Hematopoietic multipotent progenitor cell treated with erythropoietin and hydrocortisone succinate and interleukin-3 and kit ligand, for 4 days (in vitro differentiated cells): ENCODE measurements around the gene CARD10.

Experiments used
- DNase-seq: peaks from one replicate; pipeline ENCODE4 v3.0.0-alpha.2; 2015

The CARD10 gene

DNA sequence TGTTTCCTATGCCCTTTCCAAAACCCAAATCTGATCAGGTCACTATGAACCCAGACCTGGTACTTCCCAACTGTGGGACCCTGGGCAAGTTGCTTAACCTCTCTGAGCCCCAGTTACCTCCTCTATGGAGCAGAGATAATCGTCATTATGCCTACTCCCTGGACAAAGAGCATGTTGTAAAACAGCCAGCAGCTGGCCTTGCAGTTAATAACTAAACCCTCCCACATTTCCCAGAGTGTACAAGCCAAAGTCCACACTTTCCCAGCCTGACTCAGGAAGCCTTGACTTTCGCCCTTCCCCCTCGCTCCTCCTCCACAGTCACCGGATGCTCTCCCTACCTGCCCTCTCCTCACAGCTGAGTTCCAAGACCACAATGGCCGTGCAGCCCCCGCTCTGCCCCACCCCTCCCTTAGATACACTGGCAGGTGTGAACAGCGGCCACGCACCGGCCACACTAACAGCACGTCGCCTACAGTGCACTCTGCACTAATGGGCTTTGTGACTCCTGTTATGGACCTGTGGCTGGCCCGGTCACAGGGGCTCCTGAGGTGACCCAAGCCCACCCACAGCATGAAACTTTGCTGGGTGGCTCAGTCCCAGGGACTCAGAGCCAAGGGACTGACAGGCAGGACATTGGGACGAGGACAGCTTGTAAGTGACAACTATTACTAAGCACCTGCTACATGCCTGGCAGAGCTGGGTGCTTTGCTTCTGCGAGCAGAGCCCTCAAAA, 17.4 kb downstream of the CARD10 start:
- no peak for DNase-seq

DNA sequence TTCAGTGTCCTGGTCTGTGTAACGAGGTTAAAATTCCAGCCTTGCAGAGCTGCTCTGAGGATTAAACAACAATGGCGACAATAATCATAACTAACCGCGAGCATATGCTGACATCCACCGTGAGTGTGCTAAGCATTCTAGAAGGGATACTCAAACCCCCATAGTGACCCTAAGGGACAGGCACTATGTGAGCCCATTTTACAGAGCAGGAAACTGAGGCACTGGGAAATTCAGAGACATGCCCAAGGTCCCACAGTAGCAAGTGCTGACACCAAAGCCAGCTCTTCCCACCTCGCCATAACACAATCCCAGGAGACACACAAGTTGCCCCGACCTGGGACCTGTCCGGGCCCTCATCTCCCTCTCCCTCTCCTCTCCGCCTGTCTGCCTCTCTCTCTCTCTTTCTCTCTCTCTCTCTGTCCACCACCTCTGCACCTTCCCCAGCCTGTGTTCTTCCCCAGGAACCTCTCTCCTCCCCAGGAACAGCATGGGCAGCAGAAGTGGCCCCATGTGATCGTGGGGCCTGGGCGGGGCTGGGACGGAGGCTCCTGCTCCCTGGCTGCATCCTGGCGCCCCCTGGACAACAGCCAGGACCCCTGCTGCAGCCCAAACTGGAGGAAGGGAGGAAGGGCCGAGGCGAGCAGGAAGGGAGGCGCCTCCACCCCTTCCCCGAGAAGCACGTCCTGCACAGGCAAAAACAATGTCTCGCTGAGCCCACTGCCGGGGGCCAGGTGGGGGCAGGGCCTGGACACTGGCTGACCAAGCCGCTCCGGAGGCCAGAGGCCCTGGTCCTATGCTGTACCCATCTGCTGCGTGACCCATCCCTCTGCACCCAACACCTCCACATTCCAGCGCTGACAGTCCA, 18.2 kb downstream of the CARD10 start:
- DNase-seq, result no peak

DNA sequence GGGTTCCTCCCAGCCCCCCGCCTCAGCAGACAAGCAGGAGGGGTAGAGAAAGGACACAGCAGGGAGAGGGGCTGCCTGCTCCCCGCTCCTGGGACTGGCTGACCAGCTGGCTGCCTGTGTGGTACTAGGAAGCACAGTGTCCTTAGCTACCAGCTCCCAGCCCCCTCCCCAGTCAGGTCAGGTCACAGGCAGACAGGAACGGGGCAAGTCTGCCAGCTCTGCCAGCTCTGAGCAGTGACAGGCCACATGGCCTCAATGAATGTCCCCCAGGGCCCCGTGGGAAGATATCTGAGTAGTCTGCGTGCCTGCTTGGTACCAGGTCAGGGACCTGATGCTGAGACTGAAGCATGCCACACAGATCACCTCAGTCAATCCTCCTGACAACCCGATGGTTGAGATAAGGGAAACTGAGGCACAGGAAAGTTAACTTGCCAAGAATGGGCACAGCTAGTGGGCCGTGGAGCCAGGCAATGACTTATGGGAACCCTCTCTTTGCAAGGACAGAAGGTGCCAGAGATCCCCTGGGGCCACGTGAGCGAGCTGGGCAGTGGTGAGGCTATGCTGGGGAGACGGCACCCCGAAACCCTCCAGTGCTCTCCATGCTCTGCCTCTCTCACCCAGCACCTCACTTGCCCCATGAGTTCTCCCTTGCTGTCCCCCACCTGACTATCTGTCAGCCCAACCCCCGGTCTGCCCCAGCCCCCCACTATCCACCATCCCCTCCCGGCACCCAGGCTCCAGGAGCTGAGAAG, 19.2 kb downstream of the CARD10 start:
- DNase-seq, result no peak

DNA sequence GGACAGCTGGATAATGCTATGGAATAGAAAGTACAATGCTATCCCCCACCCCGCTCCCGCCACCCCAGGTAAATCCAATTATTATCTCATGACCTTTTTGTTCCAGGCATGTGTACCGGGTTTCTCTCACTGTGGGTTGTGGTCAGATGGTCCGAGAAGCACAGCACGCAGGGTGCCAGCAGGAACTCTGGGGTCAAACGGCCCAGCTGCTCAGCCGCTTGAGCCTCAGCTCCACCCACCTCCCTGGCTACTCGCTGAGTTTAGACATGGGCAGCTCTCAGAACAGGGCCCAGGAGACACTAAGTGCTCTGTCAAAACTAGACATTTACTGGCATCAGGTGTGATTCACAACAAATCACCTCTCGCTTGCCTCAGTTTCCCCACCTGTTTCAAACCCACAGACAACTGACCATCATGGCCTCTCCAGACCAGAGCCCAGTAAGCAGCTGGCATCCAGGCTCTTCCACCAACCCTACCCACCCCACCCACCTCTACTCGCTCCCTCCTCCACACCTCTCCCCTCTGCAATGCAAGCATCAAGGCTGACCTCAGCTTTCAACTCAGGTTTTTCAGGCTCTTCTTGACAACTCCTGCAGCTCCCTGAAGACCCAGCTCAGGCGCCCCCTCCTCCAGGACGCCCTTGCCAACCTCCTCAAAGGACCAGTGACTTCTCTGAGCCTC, 20.0 kb downstream of the CARD10 start:
- no peak for DNase-seq

DNA sequence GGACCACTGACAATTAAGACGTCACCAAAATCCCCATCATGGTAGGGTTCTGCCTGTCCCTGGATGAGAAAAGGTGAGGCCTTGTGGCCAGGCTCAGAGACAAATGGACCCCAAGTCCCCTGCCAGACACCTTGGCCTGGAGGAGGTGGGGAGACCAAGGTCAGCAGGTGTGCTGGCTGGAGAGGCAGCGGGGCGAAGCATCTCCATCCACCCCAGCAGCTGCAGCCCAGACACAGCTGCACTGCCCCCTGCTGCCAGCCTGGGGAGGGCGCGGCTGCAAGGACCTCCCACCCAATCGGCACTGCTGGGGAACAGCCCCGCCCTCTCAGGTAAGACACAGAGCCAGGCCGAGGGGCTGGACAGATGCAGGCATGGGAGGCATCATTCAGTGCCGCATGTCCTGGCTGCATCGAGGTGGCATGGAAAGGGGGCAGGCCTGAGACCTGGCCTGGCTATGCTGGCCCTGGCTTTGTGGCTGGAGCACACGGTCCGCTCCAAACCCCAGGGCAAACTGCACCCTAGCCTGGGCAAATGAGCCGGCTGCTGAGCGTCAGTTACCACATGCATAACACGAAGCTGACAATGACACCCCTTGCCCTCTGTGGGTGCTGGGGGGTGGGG, 20.8 kb downstream of the CARD10 start:
- DNase-seq, result peak; percentile 78

DNA sequence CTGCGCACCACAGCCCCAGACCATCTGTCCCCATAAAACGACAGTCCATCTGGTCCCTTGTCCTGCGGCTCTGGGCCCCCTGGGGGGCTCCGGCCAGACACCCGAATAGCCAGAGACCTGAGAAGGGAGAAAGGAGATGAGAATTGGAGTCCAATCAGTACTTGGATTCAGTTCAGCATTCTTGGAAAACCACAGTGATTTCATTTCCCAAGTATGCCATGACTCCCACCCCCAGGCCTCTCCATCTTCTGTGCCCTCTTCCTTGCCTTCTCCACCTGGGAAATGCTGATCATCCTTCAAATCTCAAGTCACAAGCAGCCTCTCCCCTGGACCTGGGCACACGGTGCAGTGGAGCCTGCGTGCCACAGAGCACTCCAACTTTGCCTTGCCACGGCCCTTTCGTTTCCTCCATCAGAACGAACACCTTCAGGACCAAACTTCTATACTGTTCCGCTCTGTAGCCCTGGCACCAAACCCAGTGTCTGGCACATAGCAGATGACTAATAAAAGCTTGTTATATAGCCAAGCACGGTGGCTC, 22.1 kb downstream of the CARD10 start:
- no peak for DNase-seq

DNA sequence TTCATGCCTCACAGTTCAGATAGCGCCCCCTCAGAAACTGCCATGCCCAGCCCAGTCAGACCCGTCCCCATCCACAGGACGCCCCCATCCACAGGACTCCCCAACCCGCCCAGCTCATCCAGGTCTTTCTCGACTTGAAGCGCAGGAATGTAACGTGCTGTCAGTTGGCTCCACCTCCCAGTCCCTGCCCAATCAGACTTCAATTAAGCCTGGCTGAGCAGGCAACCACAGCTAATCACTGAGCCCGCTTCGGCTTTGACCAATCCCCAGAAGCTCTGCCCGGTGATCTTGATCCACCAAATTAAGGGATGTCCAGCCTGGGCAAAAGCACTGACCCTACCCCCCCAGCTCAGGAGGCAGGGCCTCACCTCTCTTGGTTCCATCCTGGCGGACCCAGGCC, 22.6 kb downstream of the CARD10 start:
- no peak for DNase-seq

DNA sequence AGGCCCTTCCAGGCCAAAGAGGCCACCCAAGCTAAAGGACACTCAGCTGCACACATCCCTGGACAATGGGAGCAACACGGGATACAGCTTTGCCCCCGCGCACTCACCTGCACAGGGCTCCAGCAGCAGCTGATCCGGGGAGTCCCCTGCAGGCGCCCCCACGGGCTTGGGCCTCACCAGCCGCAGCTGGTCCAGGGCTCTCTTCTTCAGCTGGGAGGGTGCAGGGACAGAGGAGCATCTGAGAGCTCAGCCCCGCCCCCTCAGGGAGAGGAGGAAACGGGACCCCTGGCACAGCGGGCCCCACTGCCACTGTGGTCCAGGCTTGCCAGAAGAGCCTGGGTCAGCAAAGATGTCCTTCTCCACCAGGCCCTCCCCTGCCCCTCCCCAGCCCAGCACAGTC, 25.2 kb downstream of the CARD10 start:
- DNase-seq, result no peak

DNA sequence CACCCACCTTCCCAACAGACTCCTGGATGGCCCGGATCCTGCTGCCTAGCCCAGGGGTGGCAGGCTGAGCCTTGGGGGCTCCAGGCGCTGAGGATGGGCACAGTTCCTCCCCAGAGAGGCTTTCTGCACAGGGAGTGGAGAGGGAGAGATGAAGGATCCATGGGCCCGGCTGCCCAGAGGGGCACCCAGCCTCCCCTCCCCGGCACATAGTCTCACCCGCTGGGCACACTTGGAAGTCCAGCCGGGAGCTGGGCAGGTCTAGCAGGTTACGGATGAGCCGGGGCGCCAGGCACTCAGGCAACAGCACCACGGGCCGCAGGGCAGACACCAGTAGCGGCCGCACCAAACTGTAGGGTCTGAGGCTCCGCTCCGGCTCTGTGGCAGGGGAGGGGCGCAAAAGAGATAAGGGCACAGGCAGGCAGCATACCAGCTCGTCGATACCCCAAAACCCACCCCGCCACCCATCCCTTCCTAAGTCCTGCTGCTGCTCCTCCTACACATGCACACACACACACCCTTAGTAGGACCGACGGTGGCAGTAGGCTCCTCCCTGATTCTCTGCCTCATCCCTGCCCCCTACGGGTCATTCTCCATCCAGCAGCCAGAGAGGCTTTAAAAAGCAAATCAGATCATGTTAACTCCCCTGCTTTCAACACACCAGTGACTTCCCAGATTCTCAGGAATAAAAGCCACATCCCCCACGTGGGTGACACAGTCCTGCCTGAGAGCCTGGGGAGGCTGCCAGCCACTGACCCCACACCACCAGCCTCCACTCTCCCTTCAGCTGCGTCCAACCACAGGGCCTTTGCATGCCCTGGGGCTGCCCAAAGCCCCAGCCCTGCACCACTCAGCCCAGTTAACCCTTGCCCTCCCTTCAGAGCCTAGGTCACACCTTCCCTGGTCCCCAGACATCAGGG, 26.5 kb downstream of the CARD10 start:
- peak; percentile 82 for DNase-seq

DNA sequence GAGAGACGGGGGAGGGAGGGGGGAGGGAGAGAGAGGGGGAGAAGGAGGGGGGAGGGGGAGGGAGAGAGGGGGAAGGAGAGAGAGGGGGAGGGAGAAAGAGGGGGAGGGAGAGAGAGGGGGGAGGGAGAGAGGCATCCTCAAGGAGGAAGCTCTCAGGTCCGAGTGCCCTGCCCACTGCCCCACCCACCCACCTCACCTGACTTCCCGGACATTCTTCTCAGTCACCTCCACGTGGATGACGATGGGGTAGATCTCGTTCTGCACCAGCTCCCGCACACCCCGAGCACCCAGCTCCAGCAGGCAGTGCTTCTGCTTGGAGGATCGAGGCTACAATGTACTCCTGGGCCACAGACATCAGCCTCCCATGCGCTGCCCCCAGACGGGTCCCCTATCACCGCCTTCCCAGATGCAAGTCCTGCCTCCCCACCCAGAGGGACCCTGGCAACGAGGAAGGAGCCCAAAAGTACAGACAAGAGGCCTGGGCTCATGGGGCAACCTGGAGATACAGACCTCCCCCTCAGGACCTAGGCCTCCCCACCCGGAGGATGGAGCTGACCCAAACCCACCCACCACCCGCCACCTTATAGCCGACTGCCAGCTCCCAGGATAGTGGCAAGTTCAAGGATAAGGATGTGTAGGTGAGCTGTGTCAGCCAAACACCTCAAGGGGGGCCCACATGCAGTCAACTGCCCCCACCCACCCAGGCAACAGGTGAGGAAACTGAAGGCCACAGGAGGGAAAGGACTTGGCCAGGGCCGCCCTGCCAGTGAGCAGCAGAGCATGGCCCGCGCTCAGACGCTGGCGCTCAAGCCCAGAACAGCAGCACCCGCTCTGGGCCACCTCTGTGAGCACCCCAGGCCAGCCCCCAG, 27.4 kb downstream of the CARD10 start:
- DNase-seq, result no peak

DNA sequence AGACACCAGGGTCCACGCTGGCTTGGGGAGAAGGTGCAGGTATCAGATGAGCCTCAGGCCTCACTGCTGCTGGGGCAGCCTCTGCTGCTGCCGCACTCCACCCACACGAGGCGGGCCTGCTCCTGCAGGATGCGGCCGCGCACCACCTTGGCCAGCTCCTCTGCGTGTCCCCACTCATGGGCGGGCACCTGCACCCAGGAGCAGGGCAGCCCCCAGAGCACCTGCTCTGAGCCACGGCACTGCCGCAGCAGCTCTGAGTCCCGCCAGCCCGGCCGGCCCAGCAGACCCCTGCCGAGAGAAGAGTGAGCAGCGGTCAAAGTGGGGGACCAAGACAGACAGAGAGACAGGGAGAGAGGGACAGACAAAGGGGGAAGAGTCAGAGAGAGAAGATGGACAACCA, 28.1 kb downstream of the CARD10 start:
- no peak for DNase-seq

DNA sequence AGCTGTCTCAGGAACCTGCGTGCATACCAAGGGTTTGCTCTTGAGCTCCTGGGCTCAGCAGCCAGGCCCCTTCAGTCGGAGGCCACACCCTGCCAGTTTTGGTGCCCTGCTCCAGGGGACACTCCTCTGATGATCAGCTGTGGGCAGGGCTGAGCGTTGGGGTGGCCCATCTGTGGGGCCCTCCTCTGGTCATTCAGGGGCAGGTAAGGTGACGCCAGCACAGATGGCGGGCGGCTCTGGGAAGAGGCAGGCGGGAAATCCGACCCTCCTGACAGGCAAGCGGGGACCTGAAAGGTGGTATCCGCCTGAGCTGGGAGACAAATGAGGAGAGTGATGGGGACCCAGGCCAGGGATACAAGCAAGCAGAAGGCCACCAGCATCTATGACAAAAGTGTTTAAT, 29.2 kb downstream of the CARD10 start:
- DNase-seq, result no peak

DNA sequence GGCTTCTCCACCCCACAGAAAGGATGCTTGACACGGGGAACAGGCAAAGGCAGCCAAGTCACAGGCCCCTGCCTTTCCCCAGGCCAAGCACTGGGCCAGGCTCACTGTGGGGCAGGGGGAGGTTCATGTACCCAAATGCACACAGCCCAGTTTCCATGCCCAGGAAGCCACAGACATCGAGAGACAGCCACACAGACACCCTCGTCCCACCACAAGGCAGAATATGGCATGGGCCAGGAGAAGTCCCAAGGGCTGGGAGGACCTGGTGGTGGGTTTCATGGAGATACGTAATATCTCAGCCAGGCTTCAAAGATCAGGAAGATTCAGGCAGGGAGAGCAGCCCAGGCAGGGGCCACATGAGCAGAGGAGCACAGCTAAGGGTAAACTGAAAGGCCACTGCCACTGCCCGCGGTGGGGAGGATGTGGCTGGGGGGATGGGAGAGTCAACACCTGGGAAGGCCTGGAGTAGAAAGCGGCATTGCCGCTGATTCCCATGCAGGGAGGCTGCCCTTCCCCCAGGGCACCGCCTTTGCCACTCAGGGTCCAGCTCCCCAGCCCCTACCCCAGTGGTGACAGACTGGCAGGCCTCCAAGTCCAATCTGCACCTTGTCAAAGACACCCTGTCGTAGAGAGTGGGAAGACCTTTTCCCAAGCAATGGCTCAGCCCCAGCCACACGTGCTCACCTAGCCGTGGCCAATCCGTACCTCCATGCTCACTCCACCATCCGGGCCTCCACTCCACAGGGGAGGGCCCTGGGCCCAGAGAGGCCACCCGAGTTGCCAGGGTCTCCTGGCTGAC, 30.7 kb downstream of the CARD10 start:
- no peak for DNase-seq

DNA sequence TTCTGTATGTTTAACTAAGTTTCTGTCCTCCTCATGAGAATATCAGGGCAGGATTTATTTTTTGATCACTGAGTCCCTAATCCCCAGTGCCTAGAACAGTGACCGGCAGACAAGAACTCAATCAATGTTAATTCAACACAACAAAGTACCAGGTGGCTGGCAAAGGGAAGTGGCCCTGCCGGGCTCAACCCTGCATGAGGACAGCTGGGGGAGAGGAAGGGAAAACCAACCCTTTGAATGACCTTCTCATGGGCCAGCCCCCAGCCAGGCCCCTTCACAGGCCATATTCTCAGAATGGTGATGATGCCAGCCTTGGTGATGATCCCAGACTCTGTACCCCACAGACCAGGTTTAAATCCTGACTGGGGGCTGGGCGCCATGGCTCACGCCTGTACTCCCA, 31.6 kb downstream of the CARD10 start:
- DNase-seq, result no peak

DNA sequence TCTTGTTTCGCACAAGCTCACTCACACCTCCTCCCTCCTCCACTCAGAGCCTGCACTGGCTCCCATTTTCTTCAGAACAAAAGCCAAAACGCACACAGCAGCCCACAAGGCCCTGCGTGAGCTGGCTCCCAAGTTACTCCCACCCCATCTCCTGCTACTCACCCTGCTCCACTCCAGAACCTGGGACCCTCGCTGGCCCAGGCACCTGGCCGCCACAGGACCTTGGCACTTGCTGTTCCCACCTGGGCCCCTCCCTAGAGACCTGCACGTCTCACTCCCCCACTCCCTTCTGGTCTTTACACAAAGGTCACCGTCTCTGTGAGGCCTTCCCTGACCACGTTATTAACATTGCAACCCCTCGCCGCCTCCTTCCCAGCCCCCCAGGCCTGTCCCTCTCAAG, 32.1 kb downstream of the CARD10 start:
- no peak for DNase-seq

DNA sequence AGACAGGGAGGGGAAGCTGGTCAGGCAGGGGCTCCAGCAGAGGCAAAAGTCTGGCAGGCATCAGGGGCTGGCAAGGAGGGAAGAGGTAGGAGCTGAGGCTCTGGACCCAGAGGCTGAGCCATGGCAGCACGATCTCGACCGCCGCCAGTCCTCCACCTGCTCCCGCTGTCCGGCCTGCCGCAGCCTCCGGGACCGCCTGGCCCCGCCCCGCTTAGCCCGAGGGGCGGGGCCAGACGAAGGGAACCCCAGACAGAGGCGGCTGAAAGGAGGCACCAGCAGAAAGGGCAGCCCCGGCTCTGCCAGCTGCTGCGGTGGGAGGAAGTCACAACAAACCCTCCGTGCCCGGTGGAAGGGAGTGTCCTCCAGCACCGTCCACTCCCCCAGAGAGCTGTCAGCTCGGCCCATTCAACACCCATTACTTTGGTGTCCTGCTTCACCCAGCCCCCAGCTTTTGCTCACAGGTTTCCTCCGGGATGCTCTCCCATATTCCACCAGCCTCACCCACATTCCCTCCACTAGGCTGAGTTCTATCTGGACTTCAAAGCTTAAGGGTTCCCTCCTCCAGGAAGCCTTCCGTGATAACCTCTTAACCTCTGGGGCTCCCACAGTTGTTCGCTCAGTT, 32.9 kb downstream of the CARD10 start, which contains the start of gene MFNG:
Gene MFNG, minus strand, starts transcription at position 161 of the 622 bp plus-strand sequence. CDS start 207 bp downstream, outside the sequence.
- DNase-seq, result peak; percentile 96

DNA sequence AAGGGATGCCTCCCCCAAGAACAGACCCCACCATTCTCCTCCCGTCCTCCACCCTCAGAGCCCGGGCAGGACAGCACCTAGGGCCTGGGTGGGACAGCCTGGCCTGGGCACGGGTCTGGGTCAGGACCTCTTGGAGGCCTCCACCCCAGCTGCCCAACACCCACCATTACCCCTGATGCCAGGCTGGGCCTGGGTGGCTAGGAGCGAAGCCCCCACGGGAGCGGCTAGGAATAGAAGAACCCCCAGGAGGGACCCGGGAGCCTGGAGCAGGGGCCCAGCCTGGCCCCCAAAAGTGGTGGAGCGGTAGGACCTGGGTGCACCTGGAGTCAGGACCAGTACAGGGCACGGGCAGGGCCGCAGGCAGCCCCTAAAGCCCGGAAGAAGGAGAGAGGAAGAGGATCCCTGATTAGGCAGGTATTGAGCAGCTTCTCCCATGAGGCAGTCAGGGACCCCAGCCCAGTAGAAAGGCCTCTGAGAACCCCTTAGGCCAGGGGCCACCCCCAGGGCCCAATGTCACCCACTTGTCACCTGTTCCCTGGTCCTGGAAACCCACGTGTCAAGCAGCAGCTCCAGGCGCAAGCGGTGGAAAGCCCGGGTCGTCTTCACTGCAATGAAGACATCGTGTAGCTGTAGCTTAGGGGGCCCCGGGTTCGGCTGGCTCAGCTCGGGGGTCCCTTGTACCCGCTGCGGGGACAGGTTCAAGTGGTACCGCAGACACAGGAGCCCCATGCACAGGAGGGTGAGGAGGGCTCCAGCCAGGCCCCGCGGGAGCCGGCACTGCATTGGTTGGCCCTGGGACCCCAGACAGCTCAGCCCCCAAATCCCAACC, 33.6 kb downstream of the CARD10 start:
- peak; percentile 51 for DNase-seq
